Gastroesophageal sphincter (tissue), 4 donors: Measurements from ENCODE around the gene ANKRD23. TPM values are rescaled to one million over a fixed set of nuclear protein-coding genes. Genes with fewer than 3 reads are reported as not detected.

Experiments used
- ATAC-seq: fragments of 150-250 bp; one replicate; pipeline ENCODE4 v1.9.1; 2016; ENCODE audit warnings: mild to moderate bottlenecking, moderate library complexity
- H3K27ac ChIP-seq, 4 donors: fragments of 200-600 bp; sonication (generic) in 3 of 4; 1 replicate in 3 of 4; 2 replicates in 1 of 4; pipeline ENCODE4 v1.5.1; 2016 to 2019
- H3K27me3 ChIP-seq: fragments of 200-600 bp; sonication (generic); one replicate; pipeline ENCODE4 v1.5.1; 2019
- H3K36me3 ChIP-seq, 2 donors: fragments of 200-600 bp; sonication (generic); one replicate each; pipeline ENCODE4 v1.5.1; 2019; ENCODE audit warnings: control low read depth in 1 of 2
- H3K4me1 ChIP-seq, 3 donors: fragments of 200-600 bp; sonication (generic); 1 replicate in 2 of 3; 2 replicates in 1 of 3; pipeline ENCODE4 v1.5.1; 2016 to 2019; ENCODE audit warnings: control low read depth in 2 of 3
- H3K4me3 ChIP-seq, 2 donors: fragments of 200-600 bp; sonication (generic); one replicate each; pipeline ENCODE4 v1.5.1; 2019; ENCODE audit warnings: mild to moderate bottlenecking in 1 of 2, moderate library complexity in 1 of 2
- H3K9me3 ChIP-seq, 3 donors: fragments of 200-600 bp; sonication (generic); one replicate each; pipeline ENCODE4 v1.5.1; 2017 to 2019; ENCODE audit warnings: control low read depth in 2 of 3
- EP300 ChIP-seq: sonication (generic); formaldehyde crosslinking; IDR thresholded peaks from one replicate; pipeline ENCODE4 v1.6.1; 2017; ENCODE audit warnings: antibody characterized with exemption, mild to moderate bottlenecking
- POLR2A ChIP-seq, 2 donors: fragments of 450-650 bp; IDR thresholded peaks; one replicate each; pipeline ENCODE4 v1.6.1; 2017; ENCODE audit warnings: antibody characterized with exemption in 2 of 2, mild to moderate bottlenecking in 2 of 2, moderate library complexity in 1 of 2
- POLR2AphosphoS5 ChIP-seq: sonication (generic); formaldehyde crosslinking; IDR thresholded peaks from one replicate; pipeline ENCODE4 v1.6.1; 2017; ENCODE audit warnings: antibody characterized with exemption
- WGBS, 2 donors: methylation state at CpG; one replicate each; pipeline ENCODE4 v1.1.5; 2018; ENCODE audit warnings: low coverage in 1 of 2; 5-methylcytosine and 5-hydroxymethylcytosine counted together
- total RNA-seq, 4 donors: library from RNA; depleted of rRNA; stranded (reverse); fragments of >200 nt; gene quantifications; one replicate each; pipeline ENCODE4 v1.1.0, GENCODE V29; 2016
- TF ChIP-seq, protein P1 (sequence below), 4 experiments: fragments of 200-600 bp in 2 of 4; fragments of 450-650 bp in 2 of 4; sonication (generic) in 1 of 4; IDR thresholded peaks; one replicate each; pipeline ENCODE4 v1.5.1; 2017 to 2019; ENCODE audit warnings: antibody characterized with exemption in 4 of 4, mild to moderate bottlenecking in 2 of 4, moderate library complexity in 2 of 4

The ANKRD23 gene
- total RNA-seq, 4 donors from 2014 or later = 1.2 to 4.9 (median 3.1) TPM

GRCh38 chr2:96830044-96830562 is 13.7 kb downstream of the ANKRD23 start:
- H3K36me3 ChIP-seq = peaks cover 0 to 100% of the 10 kb centered on the region in 2 donors
- ATAC-seq = no peak

DNA sequence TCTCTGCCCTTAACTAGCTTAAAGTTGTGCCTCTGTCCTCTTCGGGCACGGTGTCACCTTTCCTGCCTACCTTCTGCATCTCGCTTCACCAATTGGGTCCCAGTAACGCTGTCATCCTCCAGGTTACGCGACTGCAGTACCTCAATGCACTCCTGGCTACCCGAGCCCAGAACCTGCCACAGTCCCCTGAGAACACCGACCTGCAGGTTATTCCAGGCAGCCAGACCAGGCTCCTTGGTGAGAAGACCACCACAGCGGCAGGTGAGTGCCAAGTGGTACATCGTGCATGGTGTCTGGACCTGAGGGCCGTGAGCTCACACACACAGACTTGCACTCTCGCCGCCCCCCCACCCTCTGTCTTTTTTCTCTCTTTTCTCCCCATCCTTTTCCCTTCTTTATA is 14.9 kb downstream of the ANKRD23 start:
- no peak overlapping the region for H3K4me3 ChIP-seq
- no peaks in the 10 kb centered on the region for H3K9me3 ChIP-seq
- peaks cover 0 to 97% of the 10 kb centered on the region in 2 donors for H3K36me3 ChIP-seq
- peaks cover 0 to 27% (median 5%) of the 10 kb centered on the region in 3 donors for H3K4me1 ChIP-seq
- 94 to 97% methylated on average over 7 to 12 of the region's 13 CpGs for WGBS, 2 donors
- no peak overlapping the region for H3K27ac ChIP-seq
- TF ChIP-seq, protein P1, sequence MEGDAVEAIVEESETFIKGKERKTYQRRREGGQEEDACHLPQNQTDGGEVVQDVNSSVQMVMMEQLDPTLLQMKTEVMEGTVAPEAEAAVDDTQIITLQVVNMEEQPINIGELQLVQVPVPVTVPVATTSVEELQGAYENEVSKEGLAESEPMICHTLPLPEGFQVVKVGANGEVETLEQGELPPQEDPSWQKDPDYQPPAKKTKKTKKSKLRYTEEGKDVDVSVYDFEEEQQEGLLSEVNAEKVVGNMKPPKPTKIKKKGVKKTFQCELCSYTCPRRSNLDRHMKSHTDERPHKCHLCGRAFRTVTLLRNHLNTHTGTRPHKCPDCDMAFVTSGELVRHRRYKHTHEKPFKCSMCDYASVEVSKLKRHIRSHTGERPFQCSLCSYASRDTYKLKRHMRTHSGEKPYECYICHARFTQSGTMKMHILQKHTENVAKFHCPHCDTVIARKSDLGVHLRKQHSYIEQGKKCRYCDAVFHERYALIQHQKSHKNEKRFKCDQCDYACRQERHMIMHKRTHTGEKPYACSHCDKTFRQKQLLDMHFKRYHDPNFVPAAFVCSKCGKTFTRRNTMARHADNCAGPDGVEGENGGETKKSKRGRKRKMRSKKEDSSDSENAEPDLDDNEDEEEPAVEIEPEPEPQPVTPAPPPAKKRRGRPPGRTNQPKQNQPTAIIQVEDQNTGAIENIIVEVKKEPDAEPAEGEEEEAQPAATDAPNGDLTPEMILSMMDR (IDR thresholded peaks at IDR 0.05) = no peak
- TF ChIP-seq POLR2A (IDR thresholded peaks at IDR 0.05) (no peak), POLR2AphosphoS5 (no peak), EP300 (no peak)
- ATAC-seq = no peak
- no peaks in the 10 kb centered on the region for H3K27me3 ChIP-seq

More at GRCh38 chr2:96830044-96830562, 13.7 kb downstream of the ANKRD23 start:
- Histone ChIP-seq H3K4me3 (no peak overlapping the region), H3K27ac (no peak overlapping the region), H3K27me3 (no peaks in the 10 kb centered on the region), H3K4me1 (peaks cover 0 to 15% (median 5%) of the 10 kb centered on the region in 3 donors), H3K9me3 (no peaks in the 10 kb centered on the region)
- WGBS, 2 donors = 50 to 67% methylated on average over 1 to 2 of the region's 5 CpGs
- no peak for TF ChIP-seq POLR2AphosphoS5
- TF ChIP-seq POLR2A (IDR thresholded peaks at IDR 0.05) = no peak
- TF ChIP-seq, protein P1 (IDR thresholded peaks at IDR 0.05) = no peak
- TF ChIP-seq EP300 = no peak

- ATAC-seq = no peak
- peaks cover 0 to 30% (median 8%) of the 10 kb centered on the region in 3 donors for H3K4me1 ChIP-seq
- TF ChIP-seq, protein P1 (IDR thresholded peaks at IDR 0.05) = no peak
- no peak for TF ChIP-seq EP300
- TF ChIP-seq POLR2A (IDR thresholded peaks at IDR 0.05) = no peak
- no peak for TF ChIP-seq POLR2AphosphoS5
- H3K36me3 ChIP-seq = peaks cover 0 to 95% of the 10 kb centered on the region in 2 donors
- H3K27ac ChIP-seq = no peak overlapping the region
- no peaks in the 10 kb centered on the region for H3K9me3 ChIP-seq
- 87% methylated on average over 6 of the region's 14 CpGs; no CpG with 5 or more reads in 1 of the 2 donors for WGBS, 2 donors
- H3K4me3 ChIP-seq = no peak overlapping the region
- H3K27me3 ChIP-seq = no peaks in the 10 kb centered on the region
Measured at GRCh38 chr2:96828436-96828835, 15.4 kb downstream of the ANKRD23 start.

DNA sequence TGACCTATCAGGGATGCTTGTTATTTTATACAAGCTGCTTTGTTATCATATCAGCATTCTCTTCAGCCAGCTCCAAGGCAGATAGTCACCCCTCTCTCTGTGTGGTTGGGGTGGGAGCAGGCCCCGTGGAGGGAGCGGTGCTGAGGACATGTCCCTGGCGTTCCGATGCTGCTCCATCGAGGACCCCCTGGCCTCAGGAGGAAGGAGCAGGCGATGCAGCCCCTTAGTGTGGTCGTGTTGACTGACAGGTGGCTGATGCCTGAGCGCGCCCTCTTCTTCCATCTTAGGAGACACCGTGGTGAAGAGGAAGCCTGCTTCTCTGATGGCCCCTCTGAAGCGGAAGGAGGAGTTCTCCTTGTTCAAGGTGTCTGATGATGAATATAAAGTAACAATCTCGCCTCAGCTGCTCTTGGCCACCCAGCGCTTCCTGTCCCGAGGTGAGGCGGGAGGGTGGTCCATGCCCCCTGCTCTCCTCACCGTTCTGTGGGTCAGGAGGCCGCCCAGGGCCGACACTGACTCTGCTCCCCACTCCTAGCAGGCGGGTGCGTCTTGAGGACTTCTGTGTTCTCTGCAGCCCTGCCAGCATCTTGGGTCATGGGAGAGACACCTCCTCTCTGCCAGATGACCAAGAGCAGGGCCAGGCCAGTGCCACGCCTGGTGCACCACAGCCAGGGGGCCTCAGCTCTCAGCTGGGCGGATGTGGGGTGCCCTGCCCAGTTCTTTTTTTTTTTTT is 17.1 kb downstream of the ANKRD23 start:
- H3K4me1 ChIP-seq = peaks cover 0 to 34% (median 13%) of the 10 kb centered on the region in 3 donors
- H3K9me3 ChIP-seq = no peaks in the 10 kb centered on the region
- H3K36me3 ChIP-seq = peaks cover 0 to 92% of the 10 kb centered on the region in 2 donors
- 80 to 85% methylated on average over 4 to 10 of the region's 22 CpGs for WGBS, 2 donors
- ATAC-seq = no peak
- TF ChIP-seq, protein P1 (IDR thresholded peaks at IDR 0.05) = no peak
- TF ChIP-seq POLR2AphosphoS5 (no peak), EP300 (no peak), POLR2A (IDR thresholded peaks at IDR 0.05) (no peak)
- H3K27me3 ChIP-seq = no peaks in the 10 kb centered on the region
- H3K27ac ChIP-seq = no peak overlapping the region
- H3K4me3 ChIP-seq = no peak overlapping the region
